H1 (cell line): ENCODE results near the gene SLC25A47. TPM values are rescaled to one million over a fixed set of nuclear protein-coding genes. Genes with fewer than 3 reads are reported as not detected.

Experiments used
- POLR2AphosphoS5 ChIP-seq: IDR thresholded peaks from 2 replicates; pipeline ENCODE4 v1.6.1; 2011; ENCODE audit warnings: low read depth, low read length
- TCF12 ChIP-seq: IDR thresholded peaks from 2 replicates; pipeline ENCODE4 v1.6.1; 2011; ENCODE audit warnings: low read depth, mild to moderate bottlenecking, low read length
- polyA plus RNA-seq, 7 experiments: library from polyadenylated mRNA; depleted of rRNA in 3 of 7; stranded (reverse) in 5 of 7; unstranded in 2 of 7; fragments of >200 nt in 5 of 7; fragments of 200-250 nt in 2 of 7; gene quantifications; 1 replicate in 5 of 7; 2 replicates in 1 of 7; 4 replicates in 1 of 7; pipeline versions ENCODE4 v1.2.1 to v1.2.3, GENCODE V29; 2011 to 2013; ENCODE audit warnings: missing spikeins in 2 of 7, mixed read lengths in 2 of 7
- total RNA-seq: library from RNA; stranded (reverse); fragmentation: NEBNext Ultra II Directional; extraction: Animal tissue kit (Norgen Biotek cat#: 25700); gene quantifications from 2 replicates; pipeline ENCODE4 v1.2.1, GENCODE V29; 2021
- TF ChIP-seq, protein P1 (sequence below): IDR thresholded peaks from 2 replicates; pipeline ENCODE4 v1.6.1; 2011; ENCODE audit warnings: low read depth, mild to moderate bottlenecking, low read length; ENCODE audit not compliant: insufficient read depth

The SLC25A47 gene
- total and polyA plus RNA-seq, 2 of the 8 experiments (the other 6 are each of a cell fraction or from before 2014, with no cell fraction given) = not detected

DNA sequence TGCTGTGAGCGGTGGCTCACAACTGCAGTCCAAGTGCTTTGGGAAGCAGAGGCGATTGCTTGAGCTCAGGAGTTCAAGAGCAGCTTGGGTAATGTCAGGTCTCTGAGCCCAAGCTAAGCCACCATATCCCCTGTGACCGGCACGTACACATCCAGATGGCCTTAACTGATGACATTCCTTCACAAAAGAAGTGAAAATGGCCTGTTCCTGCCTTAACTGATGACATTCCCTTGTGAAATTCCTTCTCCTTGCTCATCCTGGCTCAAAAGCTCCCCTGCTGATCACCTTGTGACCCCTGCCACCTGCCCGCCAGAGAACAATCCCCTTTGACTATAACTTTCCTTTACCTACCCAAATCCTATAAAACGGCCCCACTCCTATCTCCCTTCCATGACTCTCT is 48.6 kb downstream of the SLC25A47 start (continued):
- TF ChIP-seq POLR2AphosphoS5 = peak; percentile 48; the same call in 1 of the 2 replicates
- TF ChIP-seq, protein P1, sequence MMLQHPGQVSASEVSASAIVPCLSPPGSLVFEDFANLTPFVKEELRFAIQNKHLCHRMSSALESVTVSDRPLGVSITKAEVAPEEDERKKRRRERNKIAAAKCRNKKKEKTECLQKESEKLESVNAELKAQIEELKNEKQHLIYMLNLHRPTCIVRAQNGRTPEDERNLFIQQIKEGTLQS = no peak
- TF ChIP-seq TCF12 = peak; percentile 67; the same call in 1 of the 2 replicates
